GM19452 (cell line): ENCODE measurements around the gene RBM17.
A peak's percentile ranks its signal among the peaks of the same experiment; 100 is the strongest.
"Not testable (repeated sequence)": the region's sequence is repeated elsewhere in the genome, so short reads cannot be mapped to it uniquely, and the experiment has no call there.

Experiments
- ATAC-seq: cut with Tn5 transposase; IDR thresholded peaks from one replicate; pipeline ENCODE4 v1.9.1; 2021; ENCODE audit not compliant: unreplicated experiment

The RBM17 gene

DNA sequence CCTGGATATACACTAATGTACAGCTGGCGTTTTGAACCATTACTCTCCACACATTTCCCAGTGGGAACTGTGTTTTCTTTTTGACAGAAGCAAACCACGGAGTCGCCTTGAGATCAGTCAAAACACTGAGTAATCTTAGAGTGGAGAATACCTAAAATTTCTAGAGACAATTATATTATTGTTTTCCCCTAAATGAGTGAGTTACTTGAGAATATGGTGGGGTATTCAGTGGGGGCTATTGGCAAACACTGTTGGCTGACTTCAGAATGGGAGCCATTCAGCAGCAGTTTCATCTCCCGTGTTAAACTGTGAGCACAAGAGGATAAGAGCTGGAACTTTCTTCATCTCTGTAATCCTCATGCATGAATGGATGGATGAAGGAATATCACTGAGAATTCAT is 32.9 kb upstream of the RBM17 start:
- ATAC-seq, result no peak

DNA sequence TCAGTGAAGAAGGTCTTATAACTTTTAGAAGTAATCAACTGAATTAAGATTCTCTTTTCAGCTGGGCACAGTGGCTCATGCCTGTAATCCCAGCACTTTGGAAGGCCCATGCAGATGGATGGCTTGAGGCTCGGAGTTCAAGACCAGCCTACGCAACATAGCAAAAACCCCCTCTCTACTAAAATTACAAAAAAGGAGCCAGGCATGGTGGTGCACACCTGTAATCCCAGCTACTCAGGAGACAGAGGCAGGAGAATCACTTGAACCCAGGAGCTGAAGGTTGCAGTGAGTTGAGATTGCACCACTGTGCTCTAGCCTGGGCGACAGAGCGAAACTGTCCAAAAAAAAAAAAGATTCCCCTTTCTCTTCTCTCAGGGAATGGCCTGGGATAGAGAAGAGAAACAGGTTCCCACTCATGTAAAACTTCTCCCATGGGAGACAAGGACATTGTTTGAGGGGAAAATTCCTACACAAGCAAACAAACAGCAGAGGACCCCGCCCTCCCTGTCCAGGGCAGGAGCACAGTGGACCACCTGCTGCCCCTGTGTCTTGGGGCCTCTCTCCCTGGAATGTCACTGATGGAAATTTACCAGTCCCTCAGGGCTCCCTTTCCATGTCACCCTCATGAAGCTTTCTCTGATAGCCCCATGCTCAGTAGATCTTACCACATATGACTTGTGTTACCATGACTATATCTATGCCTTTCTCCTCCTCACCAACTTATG is 32.3 kb upstream of the RBM17 start:
- ATAC-seq, result no peak

DNA sequence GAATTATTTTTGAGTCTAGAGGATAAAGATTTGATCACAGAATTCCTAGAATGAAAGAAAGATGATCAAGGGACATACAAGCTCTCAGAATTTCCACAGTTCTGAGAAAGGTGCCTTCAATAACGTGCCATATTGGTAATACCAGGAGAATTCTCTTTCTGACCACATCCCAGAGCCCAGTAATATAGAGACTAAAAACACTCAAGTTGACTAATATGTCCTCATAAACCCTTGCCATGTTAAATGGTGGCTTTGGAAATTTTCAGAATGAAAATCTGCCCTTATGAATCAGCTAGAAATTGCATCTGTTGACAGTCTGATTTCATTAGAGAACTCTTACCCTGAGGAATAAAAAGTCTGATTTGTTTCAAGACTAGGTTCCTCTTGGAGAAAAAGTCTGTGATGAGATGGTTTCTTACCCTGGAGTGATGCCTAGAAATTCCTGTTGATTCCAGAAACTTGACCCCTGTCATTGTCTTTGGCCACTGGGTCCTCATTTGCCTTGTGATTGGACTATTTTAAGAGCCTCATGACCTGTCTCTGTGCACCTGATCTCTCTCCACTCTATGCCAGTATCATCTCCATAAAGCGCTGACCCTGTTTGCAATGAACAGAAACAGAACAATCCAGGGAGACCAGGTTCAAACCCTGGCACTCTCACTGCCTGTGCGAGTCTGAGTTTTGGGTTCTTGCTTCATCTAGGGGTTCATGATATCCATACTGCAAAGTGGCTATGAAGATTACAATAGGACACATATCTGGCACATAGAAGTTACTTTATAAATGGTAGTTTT is 30.0 kb upstream of the RBM17 start:
- ATAC-seq, result no peak

DNA sequence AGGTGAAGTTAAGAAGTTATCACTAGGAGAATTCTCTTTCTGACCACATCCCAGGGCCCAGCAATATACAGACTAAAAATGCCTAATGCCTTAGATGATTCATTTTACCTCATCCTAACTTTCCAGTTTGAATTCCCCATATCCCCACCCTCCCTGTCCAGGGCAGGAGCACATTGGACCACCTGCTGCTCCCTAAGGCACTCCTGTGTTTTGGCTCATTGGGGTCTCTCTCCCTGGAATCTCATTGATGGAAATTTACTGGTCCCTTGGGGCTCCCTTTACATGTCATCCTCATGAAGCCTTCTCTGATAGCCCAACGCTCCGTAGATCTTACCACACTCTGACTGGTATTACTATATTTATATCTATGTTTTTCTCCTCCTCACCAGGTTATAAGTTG is 29.3 kb upstream of the RBM17 start:
- ATAC-seq, result no peak

DNA sequence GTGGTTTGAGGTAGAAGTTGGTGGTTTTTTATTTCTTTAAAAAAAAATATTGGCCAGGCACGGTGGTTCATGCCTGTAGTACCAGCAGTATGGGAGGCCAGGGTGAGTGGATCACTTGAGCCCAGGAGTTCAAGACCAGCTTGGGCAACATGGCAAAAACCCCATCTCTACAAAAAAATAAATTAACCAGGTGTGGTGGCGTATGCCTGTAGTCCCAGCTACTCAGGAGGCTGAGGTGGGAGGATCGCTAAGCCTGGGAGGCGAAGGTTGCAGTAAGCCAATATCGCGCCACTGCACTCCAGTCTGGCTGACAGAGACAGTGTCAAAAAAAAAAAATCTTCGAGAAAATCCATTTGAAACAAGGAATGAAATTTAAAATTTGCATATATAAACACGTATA is 27.8 kb upstream of the RBM17 start:
- no peak for ATAC-seq

DNA sequence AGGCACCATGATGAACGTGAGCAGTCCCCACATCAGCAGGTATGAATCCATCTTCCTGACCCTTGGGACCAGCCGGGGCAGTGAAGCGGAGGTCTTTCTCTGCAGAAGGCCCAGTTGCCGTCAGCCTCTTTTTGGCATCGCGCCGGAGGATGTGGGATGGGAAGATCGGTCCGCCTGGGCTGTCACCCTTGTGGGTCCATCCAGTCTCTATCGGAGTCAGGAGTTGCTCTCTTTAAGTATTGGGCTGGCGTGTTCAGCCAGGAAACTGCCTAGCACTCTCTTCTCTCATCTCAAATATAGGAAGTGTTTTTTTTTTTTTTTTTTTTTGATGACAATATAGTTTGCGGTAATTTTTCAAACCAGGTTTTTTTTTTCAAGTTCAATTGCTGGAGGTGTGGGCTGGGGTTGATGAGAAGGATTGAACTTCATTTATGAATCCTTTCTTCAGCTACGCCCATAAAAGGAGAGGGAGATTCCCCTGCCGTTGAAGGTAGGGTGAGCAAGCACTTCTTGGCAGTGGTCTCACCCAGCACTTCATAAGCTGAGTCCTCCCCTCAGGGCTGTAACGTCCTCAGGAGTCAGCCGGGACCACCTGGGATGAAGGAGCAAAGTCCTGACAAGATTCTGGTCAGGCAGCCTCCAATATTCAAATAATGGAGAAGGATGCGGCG is 26.6 kb upstream of the RBM17 start, which contains the start of gene IL2RA:
TSS of gene IL2RA (minus strand) at position 267 of the 671 bp plus-strand sequence. CDS start at position 51, 216 bp downstream.
- no peak for ATAC-seq

DNA sequence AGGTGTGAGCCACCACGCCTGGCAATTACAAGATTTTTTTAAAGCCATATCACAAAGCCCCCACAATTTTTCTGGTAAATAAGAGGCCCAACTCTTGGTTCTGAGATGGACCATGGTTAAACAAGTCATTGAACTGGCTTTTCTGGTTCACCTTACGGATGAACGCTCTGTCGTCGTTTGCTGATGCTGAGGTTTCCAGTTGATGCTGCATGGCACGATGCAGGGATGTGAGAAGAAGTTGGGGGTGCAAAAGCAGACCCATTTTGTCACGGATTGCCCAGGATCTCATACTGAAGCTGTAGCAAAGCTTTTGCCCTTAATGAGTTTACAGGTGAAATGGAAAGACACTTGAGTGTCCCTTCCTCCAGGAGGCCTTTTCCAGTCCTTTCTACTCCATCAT is 24.7 kb upstream of the RBM17 start:
- ATAC-seq, result no peak

DNA sequence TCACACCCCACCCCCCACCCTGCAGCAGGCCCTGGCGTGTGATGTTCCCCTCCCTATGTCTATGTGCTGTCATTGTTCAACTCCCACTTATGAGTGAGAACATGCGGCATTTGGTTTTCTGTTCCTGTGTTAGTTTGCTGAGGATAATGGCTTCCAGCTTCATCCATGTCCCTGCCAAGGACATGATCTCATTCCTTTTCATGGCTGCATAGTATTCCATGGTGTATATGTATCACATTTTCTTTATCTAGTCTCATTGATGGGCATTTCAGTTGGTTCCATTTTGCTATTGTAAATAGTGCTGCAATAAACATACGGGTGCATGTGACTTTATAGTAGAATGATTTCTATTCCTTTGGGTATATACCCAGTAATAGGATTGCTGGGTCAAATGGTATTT is 24.1 kb upstream of the RBM17 start:
- ATAC-seq, result not testable (repeated sequence)

DNA sequence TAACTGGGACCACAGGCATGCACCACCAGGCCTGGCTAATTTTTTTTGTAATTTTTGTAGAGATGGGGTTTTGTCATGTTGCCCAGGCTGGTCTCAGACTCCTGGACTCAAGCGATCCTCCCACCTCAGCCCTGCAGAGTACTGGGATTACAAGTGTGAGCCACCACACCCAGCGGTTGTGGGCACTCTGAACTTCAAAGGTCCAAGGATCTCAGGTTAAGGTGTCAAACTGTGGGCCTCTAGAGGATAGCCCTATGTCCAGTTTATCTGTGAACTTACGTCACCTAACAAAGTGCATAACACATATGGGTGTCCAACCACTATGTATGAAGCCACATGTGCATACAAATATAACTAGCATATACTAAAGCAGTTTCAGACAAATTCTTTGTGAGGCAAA is 23.4 kb upstream of the RBM17 start:
- no peak for ATAC-seq

DNA sequence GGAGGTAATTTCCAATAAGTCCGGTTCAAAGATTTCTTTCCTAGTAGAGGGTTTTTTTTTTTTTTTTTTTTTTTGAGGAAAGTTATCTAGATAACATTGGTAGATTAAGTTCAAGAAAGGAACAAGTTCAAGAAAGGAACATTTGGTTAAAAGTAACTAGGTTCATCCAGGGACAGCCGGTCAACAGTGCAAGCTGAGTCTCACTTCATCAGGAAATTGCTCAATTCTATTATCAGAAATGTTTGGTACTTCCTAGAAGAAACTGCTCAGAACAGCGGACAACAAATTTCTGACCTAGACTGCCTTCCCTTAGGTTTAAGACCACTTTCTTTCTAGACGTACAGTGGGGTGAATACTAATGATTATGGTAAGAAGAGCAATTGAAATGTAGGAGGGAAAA is 23.0 kb upstream of the RBM17 start:
- ATAC-seq, result no peak

DNA sequence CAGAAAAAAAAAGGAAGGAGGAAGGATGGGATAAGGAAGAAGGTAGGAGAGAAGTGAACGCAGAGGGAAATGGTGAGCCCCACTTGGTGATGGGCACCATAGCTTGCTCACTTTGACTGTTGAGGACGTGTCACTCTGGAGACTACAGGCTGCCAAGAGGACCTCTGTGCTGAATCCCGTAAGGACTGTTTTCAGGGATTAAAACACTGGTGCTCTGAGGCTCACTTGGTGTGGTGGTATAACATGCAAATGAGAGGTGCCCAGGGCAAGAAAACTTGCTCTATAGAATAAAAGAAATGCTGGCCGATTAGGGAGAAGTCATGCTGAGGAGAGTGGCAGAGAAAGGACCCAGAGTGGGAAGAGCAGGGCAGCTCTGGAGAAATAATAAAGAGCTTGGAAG is 21.4 kb upstream of the RBM17 start:
- no peak for ATAC-seq

DNA sequence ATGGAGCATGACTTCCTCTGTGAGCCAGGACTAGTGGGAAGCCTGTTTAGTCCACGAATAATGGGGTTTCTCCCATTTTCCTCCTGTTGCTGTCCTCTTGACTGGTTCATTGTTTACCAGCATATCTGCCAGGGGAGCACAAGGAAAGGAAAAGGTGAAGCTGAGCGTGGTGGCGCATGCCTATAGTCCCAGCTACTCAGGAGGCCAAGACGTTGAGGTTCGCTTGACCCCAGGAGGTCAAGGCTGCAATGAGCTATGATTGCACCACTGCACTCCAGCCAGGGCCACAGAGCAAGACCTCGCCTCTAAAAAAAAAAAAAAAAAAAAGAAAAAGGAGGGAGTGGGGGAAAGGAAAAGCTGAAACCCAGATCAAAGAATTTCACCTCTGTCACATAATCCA is 20.8 kb upstream of the RBM17 start:
- ATAC-seq, result no peak

DNA sequence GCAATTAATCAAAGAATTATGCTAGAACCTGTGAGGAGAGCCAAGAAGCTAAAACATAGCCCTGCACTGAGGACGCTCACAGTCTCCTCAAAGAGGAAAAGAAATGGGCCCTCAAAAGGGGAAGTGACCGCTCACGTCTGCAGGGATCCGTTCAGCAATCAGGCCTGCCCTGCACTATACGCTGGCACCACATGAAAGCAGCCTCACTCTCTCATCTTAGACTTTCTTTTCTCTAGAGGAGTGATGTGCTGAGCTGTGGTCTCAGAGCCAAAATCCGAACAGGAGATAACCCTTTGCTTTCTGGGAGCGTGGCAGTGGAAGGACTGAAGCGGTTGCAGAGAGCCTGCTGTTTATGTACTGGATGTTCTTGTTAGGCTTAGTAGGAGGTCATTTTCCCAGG is 20.4 kb upstream of the RBM17 start:
- ATAC-seq, result peak; percentile 43

DNA sequence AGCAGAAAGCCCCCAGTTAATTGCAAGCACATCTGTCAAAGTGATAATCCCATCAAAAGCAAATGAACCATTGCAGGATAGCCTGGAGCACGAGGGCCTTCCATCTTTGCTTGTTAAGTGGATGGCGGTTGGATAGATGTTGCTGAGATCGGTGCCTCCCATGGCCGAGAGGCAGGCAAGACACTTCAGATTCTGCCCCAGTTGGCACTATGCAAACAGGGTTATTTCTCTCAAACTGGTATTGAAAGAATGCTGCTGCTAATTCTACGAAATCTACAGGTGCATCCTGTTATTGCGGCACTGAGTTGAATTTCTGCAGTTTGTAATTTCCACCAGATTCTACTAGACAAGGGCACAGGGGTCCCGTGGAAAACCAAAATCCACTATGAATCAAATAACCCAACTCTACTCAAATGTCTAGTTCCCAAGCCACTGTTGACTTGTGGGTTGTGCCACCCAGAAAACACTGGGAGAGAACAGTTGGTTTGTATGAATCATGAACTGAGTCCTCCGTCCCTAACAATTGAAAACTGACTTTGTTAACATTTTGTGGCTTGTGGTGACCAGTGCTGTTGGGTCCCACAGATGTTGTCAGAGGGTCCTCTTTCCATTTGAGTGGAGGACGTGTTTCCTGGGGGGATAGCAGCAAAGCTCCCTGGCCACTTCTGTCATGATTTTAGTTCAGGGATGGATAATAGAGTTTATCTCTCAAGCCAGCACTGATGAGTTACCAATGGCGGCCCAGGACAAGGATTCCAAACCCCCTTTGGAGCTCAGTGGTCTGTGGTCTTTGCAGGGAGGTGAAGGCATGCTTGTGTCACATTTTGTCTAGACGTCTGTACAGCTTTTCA is 19.5 kb upstream of the RBM17 start:
- no peak for ATAC-seq

DNA sequence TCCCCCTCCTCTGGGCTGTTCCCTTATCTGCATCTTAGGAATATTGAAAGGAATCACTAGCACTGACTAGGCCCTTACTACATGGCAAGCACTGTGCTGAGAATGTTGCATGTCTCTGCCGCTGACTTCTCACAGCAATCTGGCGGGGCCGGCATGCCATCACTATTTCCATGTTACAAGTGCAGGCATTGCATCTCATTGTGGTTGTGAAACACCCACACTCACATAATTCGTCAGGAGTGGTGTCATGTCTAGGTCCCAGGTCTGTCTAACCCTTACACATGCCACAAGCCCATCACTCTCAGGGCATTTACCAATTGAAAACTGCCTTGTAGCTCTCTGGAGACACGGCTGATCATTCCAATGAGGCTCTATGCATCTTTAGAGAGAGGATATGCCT is 18.2 kb upstream of the RBM17 start:
- ATAC-seq, result no peak

DNA sequence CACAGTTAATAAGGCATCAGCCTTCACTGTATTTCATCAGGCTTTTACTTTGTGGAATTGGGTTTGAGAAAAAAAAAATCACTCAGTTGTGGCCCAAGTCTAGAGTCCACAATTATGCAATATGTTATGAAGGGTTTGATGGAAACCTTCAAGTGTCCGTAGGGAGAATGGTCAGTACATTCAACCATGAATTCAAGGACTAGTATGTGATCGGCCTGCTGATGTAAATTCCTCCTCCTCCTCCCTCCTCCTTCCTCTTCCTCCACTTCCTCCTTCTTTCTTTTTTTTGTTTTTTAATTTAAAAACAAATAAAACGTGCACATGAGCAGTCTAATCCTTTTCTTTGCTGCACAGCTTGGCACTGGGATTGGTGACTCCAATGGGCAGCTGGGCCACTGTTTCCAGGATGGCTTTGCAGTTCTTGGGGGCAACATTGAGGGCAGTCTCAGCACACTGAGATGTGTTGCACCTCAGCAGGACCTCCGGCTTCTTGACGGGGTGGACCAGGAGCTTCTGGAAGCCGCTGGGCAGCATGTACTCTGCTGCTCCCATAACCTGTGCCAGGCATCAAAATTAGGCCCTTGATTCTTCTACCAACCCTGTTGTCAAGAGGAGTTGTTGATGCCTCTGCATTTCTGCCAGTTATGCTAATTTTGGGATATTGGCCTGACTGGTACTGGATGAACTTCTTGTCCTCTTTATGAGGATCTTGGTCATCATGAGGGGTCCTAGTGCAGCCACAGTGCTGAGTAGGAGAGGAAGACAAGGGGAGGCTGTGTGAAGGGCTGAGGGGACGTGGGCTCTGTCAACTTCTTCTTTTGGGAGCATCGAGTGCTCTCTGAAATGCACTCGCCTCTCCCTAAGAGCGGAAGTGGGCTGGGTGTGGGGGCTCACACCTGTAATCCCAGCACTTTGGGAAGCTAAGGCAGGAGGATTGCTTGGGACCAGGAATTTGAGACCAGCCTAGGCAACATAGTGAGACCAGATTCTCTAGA is 17.4 kb upstream of the RBM17 start:
- ATAC-seq, result peak; percentile 21

DNA sequence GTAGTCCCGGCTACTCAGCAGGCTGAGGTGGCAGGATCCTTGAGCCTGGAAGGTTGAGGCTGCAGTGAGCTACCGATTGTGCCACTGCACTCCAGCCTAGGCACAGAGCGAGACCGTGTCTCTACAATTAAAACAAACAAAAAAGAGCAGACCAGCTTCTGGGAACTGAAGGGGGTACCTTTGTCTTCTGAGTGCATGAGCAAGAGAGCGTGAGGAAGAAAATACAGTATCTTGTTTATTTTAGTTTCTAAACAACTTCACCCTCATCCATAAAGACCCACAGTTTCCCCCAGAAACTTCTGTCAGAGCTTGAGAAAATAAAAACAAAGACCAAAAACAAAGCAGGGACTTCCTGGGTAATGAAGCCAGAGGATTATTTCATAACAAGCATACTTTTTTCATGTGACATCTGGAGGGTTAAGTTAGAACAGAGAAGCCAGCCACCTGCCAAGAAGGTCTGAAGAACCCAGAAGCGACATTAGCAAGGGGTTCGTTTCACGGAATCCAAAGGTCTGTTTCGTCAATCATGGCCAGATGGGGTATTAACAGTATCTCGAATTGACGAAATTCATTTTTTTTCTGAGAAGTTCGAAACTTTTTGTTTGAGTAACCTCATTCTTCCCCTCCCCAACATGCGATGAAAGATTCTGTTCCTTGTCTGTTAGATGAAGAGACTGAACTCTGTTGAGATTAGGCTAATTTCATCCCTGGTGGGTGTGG is 16.5 kb upstream of the RBM17 start:
- ATAC-seq, result peak; percentile 54

DNA sequence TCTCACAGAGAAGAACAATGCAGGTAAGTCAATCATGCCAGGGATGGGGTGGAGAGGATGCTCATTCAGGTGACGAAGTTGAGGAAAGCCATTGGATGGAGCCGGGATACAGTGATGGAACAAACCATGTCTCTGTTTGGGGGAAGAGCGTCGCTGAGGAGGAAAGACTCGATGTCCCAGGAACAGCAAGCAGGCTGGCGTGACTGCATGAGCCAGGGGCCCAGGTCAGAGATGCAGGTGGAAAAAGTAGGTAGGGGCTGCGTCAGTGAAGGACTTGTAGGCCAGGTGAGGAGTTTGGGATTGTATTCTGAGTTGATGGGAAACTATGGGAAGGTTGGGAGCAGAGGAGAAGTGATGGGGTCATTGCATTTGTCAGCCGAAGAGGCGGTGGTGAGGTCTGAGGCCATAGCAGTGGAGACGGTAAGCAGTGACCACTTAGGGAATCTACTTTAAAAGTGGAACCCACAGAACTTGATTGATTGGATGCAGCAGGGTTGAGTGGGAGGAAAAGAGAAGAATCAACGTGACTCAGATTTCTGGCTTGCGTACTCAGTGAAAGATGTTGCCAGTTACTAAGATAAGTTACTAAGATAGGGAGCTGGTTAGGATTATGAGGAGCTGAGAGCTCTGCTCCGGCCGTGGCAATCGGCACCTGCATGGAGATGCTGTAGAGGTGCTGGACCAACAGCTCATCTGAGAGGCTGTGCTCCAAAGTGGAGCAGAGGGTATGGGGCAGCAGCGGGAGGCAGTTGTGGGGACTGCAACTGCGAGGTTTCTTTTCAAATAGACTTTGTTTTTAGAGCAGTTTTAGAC is 14.1 kb upstream of the RBM17 start:
- no peak for ATAC-seq
